ENCODE measurements around the gene CEP85.
A peak's percentile ranks its signal among the peaks of the same experiment; 100 is the strongest.

Gene CEP85

DNA sequence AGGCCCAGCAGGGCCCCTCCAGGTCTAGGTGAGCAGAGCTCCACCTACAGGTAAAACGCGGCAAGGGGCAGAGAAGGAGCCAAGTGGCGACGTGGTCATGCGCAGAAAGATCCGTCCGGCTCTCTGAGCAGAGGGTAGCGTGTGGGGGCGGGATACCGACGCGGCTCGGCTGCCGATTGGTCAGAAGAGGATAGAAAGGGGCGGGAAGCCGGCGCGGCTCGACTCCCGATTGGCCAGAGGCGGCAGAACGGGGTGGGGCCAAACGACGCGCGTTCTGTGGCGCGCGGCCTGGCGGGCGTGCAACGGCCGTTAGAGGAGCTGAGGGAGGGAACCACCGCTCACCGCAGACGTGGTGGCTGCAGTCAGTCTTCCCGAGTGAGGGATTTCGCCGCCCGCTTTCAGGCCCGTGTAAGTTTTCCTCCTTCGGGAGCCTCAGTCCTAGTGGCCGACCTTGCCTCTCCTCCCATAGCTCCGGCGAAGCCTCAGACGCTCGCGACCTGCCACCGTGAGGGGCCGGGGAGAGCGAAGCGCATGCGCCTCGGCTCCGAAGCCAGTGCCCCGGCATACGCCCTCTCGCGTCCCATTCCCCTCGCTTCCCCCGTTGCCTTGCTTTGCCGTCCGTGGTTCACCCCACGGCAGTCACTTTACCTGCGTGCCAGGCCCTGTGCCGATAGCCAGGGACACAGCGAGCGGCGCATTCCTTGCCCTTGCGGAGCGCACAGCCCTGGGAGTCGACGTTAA is at the start of gene CEP85:
CEP85 (plus strand) TSS at position 298 of the 741 bp plus-strand sequence. CDS start 5,584 bp downstream, outside the sequence.
- peak; percentile 99 for DNase-seq

DNA sequence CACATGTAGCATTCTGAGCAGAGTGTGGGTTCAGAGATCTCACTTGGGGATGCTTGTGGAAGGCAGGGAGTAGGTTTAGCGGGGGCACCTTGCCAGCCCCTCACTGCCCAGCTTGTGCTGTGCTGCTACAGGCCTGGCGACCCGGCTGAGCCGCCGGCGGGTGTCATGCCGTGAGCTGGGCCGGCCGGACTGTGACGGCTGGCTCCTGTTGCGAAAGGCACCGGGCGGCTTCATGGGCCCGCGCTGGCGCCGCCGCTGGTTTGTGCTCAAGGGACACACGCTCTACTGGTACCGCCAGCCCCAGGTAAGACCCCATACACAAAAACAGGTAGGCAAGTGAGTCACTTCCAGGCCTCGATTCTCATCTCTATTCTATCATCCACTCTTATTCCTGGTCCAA is 49.1 kb upstream of the CEP85 start:
- DNase-seq = no peak

- DNase-seq = no peak
These were observed 46.1 kb upstream of the CEP85 start for GRCh38 chr1:26187882-26188281.

GRCh38 chr1:26188477-26188876 is 45.5 kb upstream of the CEP85 start:
- DNase-seq = no peak

GRCh38 chr1:26189331-26189730 is 44.7 kb upstream of the CEP85 start:
- DNase-seq = no peak

- DNase-seq = no peak
These were observed 44.2 kb upstream of the CEP85 start for GRCh38 chr1:26189751-26190275.

- DNase-seq = peak; percentile 41
These were observed 43.5 kb upstream of the CEP85 start, which contains the start of gene CATSPER4 for GRCh38 chr1:26190373-26190987. TSS of gene CATSPER4 (plus strand) at chr1:26190602. CDS start at chr1:26190628, 26 bp downstream.

DNA sequence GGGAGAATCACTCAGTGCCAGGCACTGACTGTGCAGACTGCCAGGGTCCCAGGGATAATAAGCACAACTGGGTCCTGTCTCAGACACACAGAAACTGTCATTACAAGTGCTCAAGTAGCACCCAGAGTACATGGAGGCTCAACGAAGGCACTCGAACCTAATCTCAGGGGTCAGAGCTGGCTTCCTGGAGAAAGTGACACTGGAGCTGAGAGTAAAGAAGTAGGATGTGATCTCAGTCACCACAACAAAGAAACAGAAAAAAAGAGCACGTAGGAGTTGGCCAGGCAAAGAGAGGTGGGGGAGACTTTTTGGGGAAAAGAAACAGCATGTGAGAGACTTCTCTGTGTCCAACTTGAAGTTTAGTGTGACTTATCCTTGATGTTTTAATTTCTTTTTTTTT is 42.3 kb upstream of the CEP85 start:
- DNase-seq = no peak

GRCh38 chr1:26195805-26196204 is 38.2 kb upstream of the CEP85 start:
- DNase-seq = no peak

GRCh38 chr1:26197301-26197700 is 36.7 kb upstream of the CEP85 start:
- DNase-seq = no peak

DNA sequence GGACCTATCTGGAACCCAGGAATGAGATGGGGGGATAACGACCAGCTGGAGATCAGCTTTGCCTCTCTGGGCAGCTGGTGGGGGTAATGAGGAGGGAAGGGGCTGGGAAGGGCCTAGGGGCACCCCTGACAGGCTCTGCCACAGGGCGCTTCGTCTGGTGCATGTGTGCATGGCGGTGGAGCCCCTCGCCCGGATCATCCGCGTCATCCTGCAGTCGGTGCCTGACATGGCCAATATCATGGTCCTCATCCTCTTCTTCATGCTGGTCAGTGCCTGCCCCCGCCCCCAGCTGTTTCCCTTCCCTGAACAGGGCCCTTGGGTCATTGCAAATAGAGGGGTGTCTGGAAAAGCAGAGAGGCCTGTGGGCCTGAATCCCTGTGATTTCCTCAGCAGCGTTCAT is 36.2 kb upstream of the CEP85 start:
- DNase-seq = no peak

GRCh38 chr1:26200413-26200812 is 33.6 kb upstream of the CEP85 start:
- no peak for DNase-seq

DNA sequence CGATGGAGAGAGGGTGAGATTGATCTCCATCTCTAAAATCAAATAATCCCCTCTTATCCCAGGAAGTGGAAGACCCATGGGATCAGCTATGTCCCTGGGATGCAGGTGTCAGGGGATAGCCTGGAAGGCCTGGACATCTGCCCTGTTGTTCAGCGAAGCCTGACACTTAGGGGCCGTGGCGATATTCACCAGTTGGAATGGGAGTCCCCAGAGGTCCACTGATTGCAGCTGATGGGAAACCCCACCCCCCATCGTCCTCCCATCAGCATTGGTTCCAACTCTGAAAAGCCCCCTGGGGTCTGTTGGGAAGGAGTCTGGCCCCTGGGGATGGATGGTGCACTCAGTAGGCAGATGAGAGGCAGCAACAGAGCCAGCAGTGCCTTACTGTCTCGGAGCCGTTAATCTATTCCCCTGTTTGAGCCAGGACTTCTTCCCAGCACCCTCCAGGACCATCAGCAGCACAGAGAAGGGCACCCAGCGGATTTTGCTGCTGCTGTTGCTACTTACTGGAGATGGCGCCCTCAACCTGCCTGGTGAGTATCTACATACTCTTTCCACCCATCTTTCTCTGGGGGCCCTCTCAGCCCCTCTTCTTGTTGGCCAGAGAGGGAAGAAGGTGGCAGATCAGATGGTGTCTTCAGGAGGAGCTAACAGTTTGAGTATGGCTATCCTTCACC is 30.2 kb upstream of the CEP85 start:
- no peak for DNase-seq

- DNase-seq = no peak
These were observed 23.7 kb upstream of the CEP85 start for GRCh38 chr1:26210147-26210870.

DNA sequence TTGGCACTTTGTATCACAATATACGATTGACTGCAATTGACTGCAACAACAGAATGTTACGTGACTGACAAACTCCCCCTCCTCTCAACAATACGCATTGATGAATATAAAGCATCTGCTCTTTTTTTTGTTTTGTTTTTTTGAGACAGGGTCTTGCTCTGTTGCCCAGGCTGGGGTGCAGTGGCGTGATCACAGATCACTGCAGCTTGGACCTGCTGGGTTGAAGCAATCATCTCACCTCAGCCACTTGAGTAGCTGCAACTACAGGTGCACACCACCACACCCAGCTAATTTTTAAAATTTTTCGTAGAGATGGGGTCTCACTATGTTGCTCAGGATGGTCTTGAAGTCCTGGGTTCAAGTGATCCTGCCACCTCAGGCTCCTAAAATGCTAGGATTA is 21.3 kb upstream of the CEP85 start:
- DNase-seq = no peak

DNA sequence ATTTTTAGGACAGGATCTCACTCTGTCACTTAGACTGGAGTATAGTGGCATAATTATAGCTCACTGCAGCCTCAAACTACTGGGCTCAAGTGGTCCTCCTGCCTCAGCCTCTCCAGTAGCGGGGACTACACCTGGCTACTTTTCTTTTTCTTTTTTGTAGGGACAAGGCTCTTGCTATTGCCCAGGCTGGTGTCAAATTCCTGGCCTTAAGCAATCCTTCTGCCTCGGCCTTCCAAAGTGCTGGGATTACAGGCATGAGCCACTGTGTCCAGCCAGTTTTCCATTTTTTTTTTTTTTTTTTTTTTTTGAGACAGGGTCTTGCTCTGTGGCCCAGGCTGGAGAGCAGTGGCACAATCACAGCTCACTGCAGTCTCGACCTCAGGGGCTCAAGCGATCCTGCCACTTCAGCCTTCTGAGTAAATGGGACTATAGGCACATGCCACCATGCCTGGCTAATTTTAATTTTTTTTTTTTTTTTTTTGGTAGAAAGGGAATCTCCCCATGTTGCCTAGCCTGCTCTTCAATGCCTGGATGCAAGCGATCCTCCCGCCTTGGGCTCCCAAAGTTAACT is 20.6 kb upstream of the CEP85 start:
- DNase-seq = no peak

- DNase-seq = no peak
These were observed 18.8 kb upstream of the CEP85 start for GRCh38 chr1:26215246-26215645.

DNA sequence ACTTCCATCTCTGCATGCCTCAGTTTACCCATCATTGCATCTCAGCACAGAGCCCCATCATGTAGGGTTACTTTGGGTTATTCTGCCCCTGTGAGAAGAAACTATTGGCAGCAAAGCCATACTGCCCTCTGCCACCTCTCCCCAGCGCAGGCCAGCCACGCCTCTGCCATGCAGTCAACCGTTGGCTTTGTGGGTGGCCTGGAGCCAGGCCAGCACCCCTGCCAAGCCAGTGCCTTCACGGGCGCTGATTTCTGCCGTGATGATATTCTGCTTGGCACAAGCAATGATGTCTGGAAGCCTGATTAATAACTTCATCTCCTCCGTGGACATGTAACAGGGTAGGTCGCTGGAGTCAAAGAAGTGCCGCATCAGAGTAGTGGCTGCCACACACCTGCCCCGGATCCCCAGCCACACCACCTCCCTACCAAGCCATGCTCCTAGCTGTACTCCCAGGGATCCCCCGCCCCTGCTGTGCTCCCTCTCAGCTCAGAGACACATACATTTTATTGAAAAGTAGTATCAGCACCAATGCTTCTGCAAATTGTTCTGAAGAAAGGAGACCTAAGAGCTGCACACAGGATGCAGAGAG is 15.0 kb upstream of the CEP85 start:
- no peak for DNase-seq

DNA sequence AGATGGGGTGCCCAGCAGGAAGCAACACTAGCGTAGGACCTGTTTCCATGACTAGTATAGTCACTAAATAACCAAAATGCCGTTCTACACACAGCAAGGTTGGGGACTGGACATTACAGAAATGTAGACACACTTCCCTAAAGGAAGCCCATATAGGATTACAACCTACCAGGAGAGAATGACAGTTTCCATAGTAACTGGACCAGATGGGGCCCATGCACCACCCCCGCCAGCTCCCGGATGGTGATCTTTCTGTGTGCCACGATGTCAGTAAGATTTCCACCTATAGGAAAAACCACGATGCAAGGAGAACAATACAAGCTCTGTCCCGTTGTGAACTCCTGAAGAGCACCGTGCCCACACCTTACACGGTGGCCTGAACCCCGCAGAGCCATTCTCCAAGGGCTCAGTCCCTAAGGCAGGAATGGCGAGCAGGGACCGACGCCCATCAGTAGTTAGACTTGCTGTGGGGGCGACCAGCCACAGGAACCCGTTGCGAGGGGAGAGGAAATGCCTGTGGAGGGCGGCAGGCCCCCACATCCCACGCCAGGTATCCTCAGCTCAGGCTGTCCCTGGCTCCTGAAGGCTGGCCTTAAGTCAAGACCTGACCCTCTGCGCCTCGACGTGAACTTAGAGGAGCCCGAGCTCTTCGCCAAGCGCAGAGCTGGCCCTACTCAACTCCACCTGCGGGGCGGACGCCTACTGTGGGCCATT is 13.6 kb upstream of the CEP85 start:
- no peak for DNase-seq

- DNase-seq = no peak
These were observed 12.9 kb upstream of the CEP85 start for GRCh38 chr1:26221094-26221493.

GRCh38 chr1:26224606-26225005 is 9.4 kb upstream of the CEP85 start:
- no peak for DNase-seq

Data from CD4-positive, alpha-beta T cell treated with Interleukin-17A for 1 hour (primary cell).